Measurements from ENCODE around the gene CLDN11. TPM values are rescaled to one million over a fixed set of nuclear protein-coding genes. Genes with fewer than 3 reads are reported as not detected.

The CLDN11 gene
- 1.6 and 2.0 TPM in 2 replicates for total RNA-seq (ENCODE audit: low replicate concordance)

- peak; percentile 85 for DNase-seq (ENCODE audit: low spot score)
- Histone ChIP-seq H3F3A (ENCODE audit: low read depth) (peaks cover 18% of the 10 kb centered on the region), H3K27ac (no peak within 1 kb of the TSS), H4K20me1 (ENCODE audit: low read depth) (no peaks in the 10 kb centered on the region), H3K9me3 (ENCODE audit: low read depth) (no peaks in the 10 kb centered on the region), H3K27me3 (peaks cover 67% of the 10 kb centered on the region), H3K9ac (no peak within 1 kb of the TSS), H3K4me2 (peak within 1 kb of the TSS; percentile 76), H3K79me2 (ENCODE audit: low read depth) (no peaks in the 10 kb centered on the region), H2AFZ (replicated peaks) (peak within 1 kb of the TSS; percentile 77), H3K4me1 (peaks cover 12% of the 10 kb centered on the region), H3K4me3 (peak within 1 kb of the TSS; percentile 46), H3K36me3 (no peaks in the 10 kb centered on the region)
- Mint-ChIP-seq H3K4me3 (peak within 1 kb of the TSS; percentile 88), H3K27ac (peak within 1 kb of the TSS; percentile 60), H3K36me3 (no peaks in the 10 kb centered on the region), H3K9me3 (peaks cover 5% of the 10 kb centered on the region), H3K4me1 (peaks cover 26% of the 10 kb centered on the region), H3K27me3 (ENCODE audit: insufficient read depth, low read depth) (peaks cover 25% of the 10 kb centered on the region)
- TF ChIP-seq CTCF (IDR thresholded peaks at IDR 0.05), result peak; percentile 37
- TF ChIP-seq EZH2phosphoT487 (IDR thresholded peaks at IDR 0.05), result no peak
- no peak for TF ChIP-seq EZH2 (IDR thresholded peaks at IDR 0.05)
Observed at GRCh38 chr3:170418422-170419398, at the start of gene CLDN11. Gene CLDN11 (plus strand): TSS chr3:170418868. CDS start chr3:170419067, 199 bp downstream.

DNA sequence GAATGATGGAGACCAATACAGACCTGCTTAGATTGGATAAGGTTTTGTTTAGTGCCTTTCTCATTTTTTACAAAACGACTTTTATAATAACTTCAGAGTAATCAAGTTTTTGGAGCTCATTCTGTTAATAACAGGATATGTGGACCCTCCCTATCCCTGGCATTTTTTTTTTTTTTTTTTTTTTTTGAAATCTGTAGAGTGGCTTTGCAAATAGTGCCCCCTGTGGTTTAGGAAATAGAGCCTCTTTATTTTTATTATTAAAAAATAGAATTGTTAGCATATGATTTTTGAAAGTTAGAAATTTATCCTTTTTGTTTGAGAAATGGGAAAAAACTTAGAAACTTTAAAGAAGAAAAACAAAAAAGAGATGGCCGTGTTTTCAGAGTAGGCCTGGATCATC, 49.7 kb upstream of the CLDN11 start:
- DNase-seq (ENCODE audit: low spot score), result no peak
- Histone ChIP-seq H3K4me1 (no peaks in the 10 kb centered on the region), H3K4me2 (no peak overlapping the region), H3K36me3 (no peaks in the 10 kb centered on the region), H3K27ac (no peak overlapping the region), H3K79me2 (ENCODE audit: low read depth) (peaks cover 15% of the 10 kb centered on the region), H2AFZ (replicated peaks) (no peak overlapping the region), H3K4me3 (no peak overlapping the region), H3K9me3 (ENCODE audit: low read depth) (no peaks in the 10 kb centered on the region), H3K27me3 (no peaks in the 10 kb centered on the region), H3F3A (ENCODE audit: low read depth) (no peaks in the 10 kb centered on the region), H3K9ac (no peak overlapping the region), H4K20me1 (ENCODE audit: low read depth) (no peaks in the 10 kb centered on the region)
- Mint-ChIP-seq H3K4me1 (peaks cover 19% of the 10 kb centered on the region), H3K9me3 (peaks cover 4% of the 10 kb centered on the region), H3K4me3 (no peak overlapping the region), H3K36me3 (peaks cover 17% of the 10 kb centered on the region), H3K27me3 (ENCODE audit: insufficient read depth, low read depth) (peaks cover 4% of the 10 kb centered on the region), H3K27ac (no peak overlapping the region)
- peak; percentile 13 for TF ChIP-seq CTCF (IDR thresholded peaks at IDR 0.05)
- no peak for TF ChIP-seq EZH2phosphoT487 (IDR thresholded peaks at IDR 0.05)

- peaks cover 2% of the 10 kb centered on the region for H3K27me3 Mint-ChIP-seq (ENCODE audit: insufficient read depth, low read depth)
- H3K4me2 ChIP-seq, result no peak overlapping the region
- H3K4me3 Mint-ChIP-seq, result no peak overlapping the region
- peaks cover 4% of the 10 kb centered on the region for H3K36me3 Mint-ChIP-seq
- H4K20me1 ChIP-seq (ENCODE audit: low read depth), result peaks cover 6% of the 10 kb centered on the region
- H3F3A ChIP-seq (ENCODE audit: low read depth), result no peaks in the 10 kb centered on the region
- TF ChIP-seq CTCF (IDR thresholded peaks at IDR 0.05) (no peak), EZH2phosphoT487 (IDR thresholded peaks at IDR 0.05) (no peak)
- H3K9me3 ChIP-seq (ENCODE audit: low read depth), result no peaks in the 10 kb centered on the region
- H3K27me3 ChIP-seq, result no peaks in the 10 kb centered on the region
- peaks cover 18% of the 10 kb centered on the region for H3K4me1 Mint-ChIP-seq
- no peaks in the 10 kb centered on the region for H3K36me3 ChIP-seq
- no peaks in the 10 kb centered on the region for H3K9me3 Mint-ChIP-seq
- H3K79me2 ChIP-seq (ENCODE audit: low read depth), result peaks cover 15% of the 10 kb centered on the region
- no peak overlapping the region for H3K4me3 ChIP-seq
- no peak overlapping the region for H2AFZ ChIP-seq (replicated peaks)
- no peak overlapping the region for H3K27ac Mint-ChIP-seq
- H3K27ac ChIP-seq, result no peak overlapping the region
- H3K4me1 ChIP-seq, result no peaks in the 10 kb centered on the region
- no peak for DNase-seq (ENCODE audit: low spot score)
- no peak overlapping the region for H3K9ac ChIP-seq
Observed at GRCh38 chr3:170372190-170372879, 46.3 kb upstream of the CLDN11 start.
